Type B pancreatic cell (in vitro differentiated cells): ENCODE data around the gene MBOAT7. TPM values are rescaled to one million over a fixed set of nuclear protein-coding genes. Genes with fewer than 3 reads are reported as not detected.
A peak's percentile ranks its signal among the peaks of the same experiment; 100 is the strongest.
"Not testable (repeated sequence)": the region's sequence is repeated elsewhere in the genome, so short reads cannot be mapped to it uniquely, and the experiment has no call there.

Experiments
- DNase-seq: peaks from one replicate; pipeline ENCODE4 v3.0.0; 2021; ENCODE audit warnings: mixed read lengths; ENCODE audit not compliant: unreplicated experiment; ENCODE audit errors: extremely low spot score
- H3K27ac Mint-ChIP-seq: 2 replicates; pipeline ENCODE4 v1.8.0; 2021; ENCODE audit warnings: mild to moderate bottlenecking, mixed read lengths
- H3K27me3 Mint-ChIP-seq: 2 replicates; pipeline ENCODE4 v1.8.0; 2021; ENCODE audit warnings: mixed read lengths
- H3K36me3 Mint-ChIP-seq: 2 replicates; pipeline ENCODE4 v1.8.0; 2021; ENCODE audit warnings: mixed read lengths
- H3K4me1 Mint-ChIP-seq: one replicate; pipeline ENCODE4 v1.8.0; 2021; ENCODE audit warnings: mixed read lengths; ENCODE audit not compliant: unreplicated experiment
- H3K4me3 Mint-ChIP-seq: 2 replicates; pipeline ENCODE4 v1.8.0; 2021; ENCODE audit warnings: mild to moderate bottlenecking, mixed read lengths
- H3K9me3 Mint-ChIP-seq: 2 replicates; pipeline ENCODE4 v1.8.0; 2021; ENCODE audit warnings: mixed read lengths
- total RNA-seq: library from RNA; stranded (reverse); gene quantifications from 2 replicates; pipeline ENCODE4 v1.2.1, GENCODE V29; 2021; ENCODE audit warnings: low replicate concordance
- TF ChIP-seq, protein P1 (sequence below): fragments of 200-600 bp; sonication (generic); conservative IDR thresholded peaks from 2 replicates; pipeline ENCODE4 v1.5.0; 2021; ENCODE audit warnings: antibody characterized with exemption, mild to moderate bottlenecking

MBOAT7 gene
- total RNA-seq, 1 donor from 2014 or later, result 73.3 TPM

DNA sequence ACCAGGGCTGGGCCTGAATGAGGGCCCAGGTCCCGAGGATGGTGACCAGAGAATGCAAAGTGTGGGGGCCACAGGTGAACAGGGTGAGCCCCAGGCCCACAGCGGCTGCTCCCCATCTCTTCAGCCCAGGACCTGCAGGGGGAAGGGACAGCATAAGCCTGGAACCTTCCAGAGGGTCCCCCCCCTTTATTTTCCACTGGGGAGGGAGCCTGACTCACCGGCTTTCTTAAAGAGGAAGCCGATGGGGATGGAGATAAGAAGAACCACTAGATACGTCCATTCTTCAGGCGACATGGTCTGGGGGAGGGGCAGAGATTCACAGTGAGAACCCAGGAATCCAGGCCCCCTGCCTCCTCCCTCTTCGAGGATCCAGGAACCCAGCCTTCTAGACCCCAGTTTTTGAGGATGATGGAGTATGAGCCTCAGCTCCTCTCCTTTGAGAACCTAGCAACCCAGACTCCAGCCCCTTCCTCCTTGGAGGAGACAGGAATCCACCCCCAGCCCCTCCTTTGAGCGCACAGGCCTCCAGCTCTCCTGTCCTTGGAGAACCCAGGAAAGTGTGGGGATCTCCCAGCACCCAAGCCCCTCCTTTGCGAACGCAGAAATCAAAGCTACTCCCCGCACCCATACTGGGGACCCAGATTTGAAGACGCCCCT, 1.0 kb downstream of the MBOAT7 start:
- Mint-ChIP-seq H3K9me3 (no peaks in the 10 kb centered on the region), H3K4me1 (peaks cover 7% of the 10 kb centered on the region), H3K4me3 (peak overlapping the region; percentile 90), H3K27me3 (no peaks in the 10 kb centered on the region), H3K36me3 (peaks cover 8% of the 10 kb centered on the region), H3K27ac (peak overlapping the region; percentile 84)
- TF ChIP-seq, protein P1, sequence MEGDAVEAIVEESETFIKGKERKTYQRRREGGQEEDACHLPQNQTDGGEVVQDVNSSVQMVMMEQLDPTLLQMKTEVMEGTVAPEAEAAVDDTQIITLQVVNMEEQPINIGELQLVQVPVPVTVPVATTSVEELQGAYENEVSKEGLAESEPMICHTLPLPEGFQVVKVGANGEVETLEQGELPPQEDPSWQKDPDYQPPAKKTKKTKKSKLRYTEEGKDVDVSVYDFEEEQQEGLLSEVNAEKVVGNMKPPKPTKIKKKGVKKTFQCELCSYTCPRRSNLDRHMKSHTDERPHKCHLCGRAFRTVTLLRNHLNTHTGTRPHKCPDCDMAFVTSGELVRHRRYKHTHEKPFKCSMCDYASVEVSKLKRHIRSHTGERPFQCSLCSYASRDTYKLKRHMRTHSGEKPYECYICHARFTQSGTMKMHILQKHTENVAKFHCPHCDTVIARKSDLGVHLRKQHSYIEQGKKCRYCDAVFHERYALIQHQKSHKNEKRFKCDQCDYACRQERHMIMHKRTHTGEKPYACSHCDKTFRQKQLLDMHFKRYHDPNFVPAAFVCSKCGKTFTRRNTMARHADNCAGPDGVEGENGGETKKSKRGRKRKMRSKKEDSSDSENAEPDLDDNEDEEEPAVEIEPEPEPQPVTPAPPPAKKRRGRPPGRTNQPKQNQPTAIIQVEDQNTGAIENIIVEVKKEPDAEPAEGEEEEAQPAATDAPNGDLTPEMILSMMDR, result no peak
- no peak for DNase-seq

- H3K4me1 Mint-ChIP-seq, result peaks cover 7% of the 10 kb centered on the region
- no peaks in the 10 kb centered on the region for H3K9me3 Mint-ChIP-seq
- H3K4me3 Mint-ChIP-seq, result peak overlapping the region; percentile 90
- peaks cover 8% of the 10 kb centered on the region for H3K36me3 Mint-ChIP-seq
- DNase-seq, result no peak
- H3K27me3 Mint-ChIP-seq, result no peaks in the 10 kb centered on the region
- TF ChIP-seq, protein P1, result no peak
- peak overlapping the region; percentile 67 for H3K27ac Mint-ChIP-seq
These were observed 2.4 kb downstream of the MBOAT7 start for GRCh38 chr19:54186934-54187381.

GRCh38 chr19:54186351-54186750, 3.0 kb downstream of the MBOAT7 start:
- H3K36me3 Mint-ChIP-seq, result peaks cover 8% of the 10 kb centered on the region
- no peak for DNase-seq
- no peak overlapping the region for H3K4me3 Mint-ChIP-seq
- no peaks in the 10 kb centered on the region for H3K27me3 Mint-ChIP-seq
- H3K4me1 Mint-ChIP-seq, result peaks cover 7% of the 10 kb centered on the region
- TF ChIP-seq, protein P1, result no peak
- no peaks in the 10 kb centered on the region for H3K9me3 Mint-ChIP-seq
- no peak overlapping the region for H3K27ac Mint-ChIP-seq

DNA sequence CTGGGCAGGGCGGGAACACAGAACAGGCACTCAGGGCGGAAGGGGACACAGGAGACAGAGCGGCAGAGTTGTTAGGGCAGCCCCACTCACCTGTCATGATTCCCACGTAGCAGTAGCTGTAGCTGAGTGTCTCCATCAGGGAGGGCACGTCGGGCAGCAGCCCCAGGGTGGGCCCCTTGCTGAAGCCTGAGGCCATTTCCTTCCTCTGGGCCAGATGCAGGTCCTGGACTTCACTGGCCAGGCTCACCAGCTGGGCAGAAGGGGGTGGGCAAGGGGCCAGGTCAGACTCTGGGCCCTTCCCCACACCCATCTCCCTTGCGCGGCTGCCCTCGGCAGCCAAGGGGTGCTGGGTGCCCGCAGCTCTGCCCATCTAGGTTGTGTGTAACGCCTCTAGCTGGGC, 5.9 kb downstream of the MBOAT7 start:
- peaks cover 17% of the 10 kb centered on the region for H3K4me1 Mint-ChIP-seq
- no peak overlapping the region for H3K27ac Mint-ChIP-seq
- H3K27me3 Mint-ChIP-seq, result no peaks in the 10 kb centered on the region
- TF ChIP-seq, protein P1, result no peak
- no peaks in the 10 kb centered on the region for H3K9me3 Mint-ChIP-seq
- peaks cover 10% of the 10 kb centered on the region for H3K36me3 Mint-ChIP-seq
- DNase-seq, result no peak
- H3K4me3 Mint-ChIP-seq, result no peak overlapping the region

GRCh38 chr19:54181894-54182293, 7.5 kb downstream of the MBOAT7 start:
- H3K9me3 Mint-ChIP-seq, H3K4me3 Mint-ChIP-seq, H3K4me1 Mint-ChIP-seq, DNase-seq, H3K27ac Mint-ChIP-seq, H3K27me3 Mint-ChIP-seq: not testable (repeated sequence)
- peaks cover 14% of the 10 kb centered on the region for H3K36me3 Mint-ChIP-seq

GRCh38 chr19:54180691-54181091, 8.7 kb downstream of the MBOAT7 start:
- Mint-ChIP-seq H3K9me3 (no peaks in the 10 kb centered on the region), H3K36me3 (peaks cover 9% of the 10 kb centered on the region), H3K4me3 (no peak overlapping the region), H3K4me1 (peaks cover 10% of the 10 kb centered on the region), H3K27me3 (no peaks in the 10 kb centered on the region), H3K27ac (no peak overlapping the region)
- DNase-seq, result no peak
- TF ChIP-seq, protein P1, result no peak
